Loucy (cell line): ENCODE results near the gene CEP70.

ENCODE experiments used
- CTCF ChIP-seq: fragments of 200-600 bp; sonication (generic); conservative IDR thresholded peaks from 2 replicates; pipeline ENCODE4 v1.5.1; 2014; ENCODE audit warnings: mild to moderate bottlenecking, antibody characterized with exemption, low read length
- EZH2phosphoT487 ChIP-seq: fragments of 200-600 bp; IDR thresholded peaks from 2 replicates; pipeline ENCODE4 v1.6.1; 2018; ENCODE audit warnings: antibody characterized with exemption, mild to moderate bottlenecking, moderate library complexity, borderline replicate concordance

- TF ChIP-seq CTCF (no peak), EZH2phosphoT487 (no peak)
Measured at GRCh38 chr3:138457863-138458735, 136.0 kb downstream of the CEP70 start.
